IPS-15b (cell line): ENCODE measurements around the gene LRRC40.
"Not testable (repeated sequence)": the region's sequence is repeated elsewhere in the genome, so short reads cannot be mapped to it uniquely, and the experiment has no call there.

Experiments
- H3K27me3 ChIP-seq: one replicate; pipeline ENCODE4 v1.6.1; 2013; ENCODE audit warnings: low read length; ENCODE audit not compliant: control insufficient read depth, insufficient read depth
- H3K36me3 ChIP-seq: one replicate; pipeline ENCODE4 v1.6.1; 2013; ENCODE audit warnings: low read length; ENCODE audit not compliant: control insufficient read depth, insufficient read depth
- H3K4me1 ChIP-seq: one replicate; pipeline ENCODE4 v1.6.1; 2013; ENCODE audit warnings: mild to moderate bottlenecking, low read length; ENCODE audit not compliant: control insufficient read depth, insufficient read depth
- H3K4me3 ChIP-seq: one replicate; pipeline ENCODE4 v1.5.1; 2013; ENCODE audit warnings: low read depth, low read length
- H3K9ac ChIP-seq: one replicate; pipeline ENCODE4 v1.6.1; 2013; ENCODE audit warnings: low read depth, mild to moderate bottlenecking, low read length
- H3K9me3 ChIP-seq: one replicate; pipeline ENCODE4 v1.6.1; 2013; ENCODE audit warnings: mild to moderate bottlenecking, low read length; ENCODE audit not compliant: control insufficient read depth, insufficient read depth

The LRRC40 gene

GRCh38 chr1:70196333-70196732 lies 9.0 kb downstream of the LRRC40 start:
- no peak overlapping the region for H3K4me3 ChIP-seq
- H3K27me3 ChIP-seq = no peaks in the 10 kb centered on the region
- H3K9ac ChIP-seq = no peak overlapping the region
- H3K9me3 ChIP-seq = no peaks in the 10 kb centered on the region
- H3K4me1 ChIP-seq = no peaks in the 10 kb centered on the region
- H3K36me3 ChIP-seq = no peaks in the 10 kb centered on the region

DNA sequence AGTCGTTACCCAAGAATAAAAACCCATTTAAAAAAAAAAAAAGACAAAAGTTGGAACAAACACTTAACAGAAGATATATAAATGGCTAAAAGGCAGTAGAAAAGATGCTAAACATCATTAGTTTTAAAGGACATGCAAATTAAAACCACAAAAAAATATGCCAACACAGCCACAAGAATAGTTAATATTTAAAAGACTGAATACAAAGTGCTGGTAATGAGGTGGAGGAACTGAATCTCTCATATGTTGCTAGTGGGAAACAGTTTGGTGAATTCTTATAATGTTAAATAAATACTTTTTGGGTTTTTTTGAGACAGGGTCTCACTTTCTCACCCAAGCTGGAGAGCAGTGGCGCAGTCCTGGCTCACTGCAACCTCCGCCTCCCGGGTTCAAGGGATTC lies 10.0 kb downstream of the LRRC40 start:
- H3K9me3 ChIP-seq = no peaks in the 10 kb centered on the region
- no peaks in the 10 kb centered on the region for H3K36me3 ChIP-seq
- no peak overlapping the region for H3K9ac ChIP-seq
- H3K4me3 ChIP-seq = no peak overlapping the region
- H3K27me3 ChIP-seq = no peaks in the 10 kb centered on the region
- H3K4me1 ChIP-seq = no peaks in the 10 kb centered on the region

DNA sequence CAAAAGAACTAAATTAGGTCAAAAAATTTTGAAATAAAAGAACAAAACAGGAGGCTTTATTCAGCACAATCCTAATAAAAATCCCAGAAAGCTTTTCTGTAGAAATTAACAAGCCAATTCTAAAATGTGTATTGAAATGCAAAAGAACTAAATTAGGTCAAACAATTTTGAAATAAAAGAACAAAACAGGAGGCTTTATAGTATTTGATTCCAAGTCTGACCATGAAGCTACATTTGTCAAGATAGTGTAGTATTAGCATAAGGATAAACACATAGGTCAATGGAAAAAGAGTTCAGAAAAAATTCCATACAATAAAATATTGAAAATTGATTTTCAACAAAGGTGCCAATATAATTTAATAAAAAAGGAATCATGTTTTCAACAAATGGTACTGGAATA lies 10.8 kb downstream of the LRRC40 start:
- H3K4me3 ChIP-seq = no peak overlapping the region
- H3K4me1 ChIP-seq = no peaks in the 10 kb centered on the region
- H3K9me3 ChIP-seq = no peaks in the 10 kb centered on the region
- H3K27me3 ChIP-seq = no peaks in the 10 kb centered on the region
- no peaks in the 10 kb centered on the region for H3K36me3 ChIP-seq
- H3K9ac ChIP-seq = no peak overlapping the region

- not testable (repeated sequence) for H3K4me1 ChIP-seq, H3K36me3 ChIP-seq, H3K27me3 ChIP-seq, H3K9ac ChIP-seq, H3K4me3 ChIP-seq, H3K9me3 ChIP-seq
These were observed 12.9 kb downstream of the LRRC40 start for GRCh38 chr1:70192446-70192845.

DNA sequence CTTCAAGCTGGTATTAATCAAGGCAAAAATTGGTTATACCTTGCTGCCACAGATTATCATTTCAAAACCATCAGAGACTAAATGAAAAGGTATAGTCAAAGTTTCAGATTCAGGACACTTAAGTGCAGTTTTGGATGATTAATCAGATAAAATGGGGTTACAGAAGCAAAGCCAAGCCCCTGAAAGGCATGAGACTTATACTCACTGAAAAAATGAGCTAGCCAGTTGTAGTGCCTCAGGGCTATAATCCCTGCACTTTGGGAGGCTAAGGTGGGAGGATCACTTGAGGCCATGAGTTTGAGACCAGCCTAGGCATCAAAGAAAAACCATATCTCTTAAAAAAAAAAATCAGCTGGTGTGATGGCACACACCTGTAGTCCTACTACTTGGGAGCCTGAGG lies 15.2 kb downstream of the LRRC40 start:
- Histone ChIP-seq H3K27me3 (no peaks in the 10 kb centered on the region), H3K4me3 (no peak overlapping the region), H3K9ac (no peak overlapping the region), H3K4me1 (no peaks in the 10 kb centered on the region), H3K9me3 (no peaks in the 10 kb centered on the region), H3K36me3 (no peaks in the 10 kb centered on the region)

- Histone ChIP-seq H3K27me3 (no peaks in the 10 kb centered on the region), H3K4me1 (no peaks in the 10 kb centered on the region), H3K4me3 (no peak overlapping the region), H3K9ac (no peak overlapping the region), H3K9me3 (no peaks in the 10 kb centered on the region), H3K36me3 (no peaks in the 10 kb centered on the region)
These were observed 16.9 kb downstream of the LRRC40 start for GRCh38 chr1:70188522-70188921.

- not testable (repeated sequence) for H3K9ac ChIP-seq, H3K4me3 ChIP-seq, H3K36me3 ChIP-seq, H3K4me1 ChIP-seq, H3K9me3 ChIP-seq, H3K27me3 ChIP-seq
These were observed 20.2 kb downstream of the LRRC40 start for GRCh38 chr1:70185181-70185580.

DNA sequence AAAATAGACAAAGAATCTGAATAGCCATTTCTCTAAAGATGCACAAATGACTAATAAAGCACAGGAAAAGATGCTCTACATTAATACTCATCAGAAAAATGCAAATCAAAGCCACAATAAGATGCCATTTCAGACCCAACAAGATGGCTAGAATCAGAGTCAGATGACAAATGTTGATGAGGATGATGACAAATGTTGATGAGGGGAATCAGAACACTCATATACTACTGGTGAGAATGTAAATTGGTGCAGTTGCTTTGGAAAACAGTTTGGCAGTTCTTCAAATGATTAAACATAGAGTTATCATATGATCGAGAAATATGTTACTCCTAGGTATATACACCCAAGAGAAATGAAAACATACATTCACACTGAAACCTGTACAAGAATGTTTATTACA lies 33.9 kb downstream of the LRRC40 start:
- Histone ChIP-seq H3K36me3 (no peaks in the 10 kb centered on the region), H3K9me3 (no peaks in the 10 kb centered on the region), H3K9ac (no peak overlapping the region), H3K4me3 (no peak overlapping the region), H3K4me1 (no peaks in the 10 kb centered on the region), H3K27me3 (no peaks in the 10 kb centered on the region)

DNA sequence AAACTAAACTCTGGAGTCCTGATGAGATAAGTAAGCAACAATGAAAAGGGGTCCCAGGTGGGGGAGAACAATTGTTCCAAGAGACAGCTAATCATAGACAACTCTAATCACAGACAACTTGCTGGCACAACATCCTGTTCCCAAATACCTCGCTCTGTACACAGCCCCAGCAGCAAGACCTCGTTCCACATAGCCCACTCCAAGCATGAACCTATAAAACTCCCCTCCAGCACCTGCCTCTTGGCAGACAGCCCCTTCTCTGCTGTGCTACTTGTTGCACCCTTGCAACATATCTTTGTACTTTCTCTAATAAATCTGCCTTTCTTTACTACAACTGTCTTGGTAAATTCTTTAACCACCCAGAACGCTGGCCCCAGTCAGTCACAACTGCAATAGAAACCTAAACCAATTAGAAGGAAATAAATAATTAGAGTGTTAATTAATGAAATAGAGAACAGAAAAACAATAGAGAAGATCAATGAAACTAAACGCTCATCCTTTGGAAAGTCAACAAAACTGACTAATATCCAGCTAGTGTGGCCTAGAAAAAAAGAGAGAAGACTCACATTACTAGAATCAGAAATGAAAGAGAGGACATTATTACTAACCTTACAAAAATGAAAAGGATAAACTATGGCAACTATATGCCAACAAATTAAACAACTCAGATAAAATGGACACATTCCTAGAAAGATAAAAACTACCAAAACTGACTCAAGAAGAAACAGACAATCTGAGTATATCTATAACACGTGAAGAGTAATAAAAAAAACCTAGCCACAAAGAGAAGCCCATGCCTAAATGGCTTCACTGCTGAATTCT lies 36.1 kb downstream of the LRRC40 start:
- no peak overlapping the region for H3K4me3 ChIP-seq
- H3K4me1 ChIP-seq = no peaks in the 10 kb centered on the region
- H3K36me3 ChIP-seq = no peaks in the 10 kb centered on the region
- no peak overlapping the region for H3K9ac ChIP-seq
- no peaks in the 10 kb centered on the region for H3K27me3 ChIP-seq
- H3K9me3 ChIP-seq = no peaks in the 10 kb centered on the region

GRCh38 chr1:70168283-70168682 lies 37.1 kb downstream of the LRRC40 start:
- no peaks in the 10 kb centered on the region for H3K36me3 ChIP-seq
- no peak overlapping the region for H3K9ac ChIP-seq
- no peak overlapping the region for H3K4me3 ChIP-seq
- H3K9me3 ChIP-seq = no peaks in the 10 kb centered on the region
- H3K27me3 ChIP-seq = no peaks in the 10 kb centered on the region
- H3K4me1 ChIP-seq = no peaks in the 10 kb centered on the region

DNA sequence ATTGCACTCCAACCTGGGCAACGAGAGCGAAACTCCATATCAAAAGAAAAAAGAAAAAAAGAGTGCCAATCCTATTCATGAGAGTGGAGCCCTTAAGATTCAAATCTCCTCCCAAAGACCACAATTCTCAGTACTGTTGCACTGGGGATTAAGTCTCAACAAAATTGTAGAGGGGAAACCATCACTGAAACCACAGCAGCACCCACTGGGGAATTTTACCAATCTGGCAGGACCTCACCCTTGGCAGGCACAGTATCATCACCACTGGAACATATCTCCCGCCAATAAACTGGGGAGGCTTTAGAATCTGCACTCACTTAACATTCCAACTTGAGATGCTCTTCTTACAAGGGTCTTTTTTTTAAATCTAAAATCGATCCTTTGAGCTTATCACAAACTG lies 41.0 kb downstream of the LRRC40 start:
- no peaks in the 10 kb centered on the region for H3K27me3 ChIP-seq
- H3K4me3 ChIP-seq = no peak overlapping the region
- H3K4me1 ChIP-seq = no peaks in the 10 kb centered on the region
- H3K9ac ChIP-seq = no peak overlapping the region
- no peaks in the 10 kb centered on the region for H3K36me3 ChIP-seq
- no peaks in the 10 kb centered on the region for H3K9me3 ChIP-seq

DNA sequence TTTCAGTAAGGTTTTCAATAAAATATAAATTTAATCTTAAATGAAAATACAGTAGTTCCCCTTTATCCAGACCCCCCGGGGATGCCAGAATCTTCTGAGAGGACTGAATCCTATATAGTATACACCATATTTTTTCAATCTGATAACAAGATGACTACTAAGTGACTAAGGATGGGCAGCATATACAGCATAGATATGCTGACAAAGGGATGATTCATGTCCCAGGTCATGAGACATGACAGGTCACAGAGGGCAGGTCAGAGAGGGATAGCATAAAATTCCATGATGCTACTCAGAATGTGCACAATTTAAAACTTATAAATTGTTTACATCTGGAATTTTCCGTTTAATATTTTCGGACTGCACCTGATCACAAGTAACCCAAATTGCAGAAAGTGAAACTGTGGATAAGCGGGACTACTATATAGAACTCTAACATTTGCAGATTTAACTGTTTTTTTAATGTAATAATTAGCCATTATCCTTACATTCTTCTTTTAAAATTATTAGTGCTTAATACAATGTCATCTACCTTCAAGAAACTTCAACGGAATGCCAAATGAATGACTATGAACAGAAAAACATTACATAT lies 48.8 kb downstream of the LRRC40 start:
- Histone ChIP-seq H3K9me3 (no peaks in the 10 kb centered on the region), H3K36me3 (no peaks in the 10 kb centered on the region), H3K27me3 (no peaks in the 10 kb centered on the region), H3K4me1 (no peaks in the 10 kb centered on the region), H3K9ac (no peak overlapping the region), H3K4me3 (no peak overlapping the region)
